GM18858 (cell line): ENCODE measurements around the gene SIGLEC11.
"Not testable (repeated sequence)": the region's sequence is repeated elsewhere in the genome, so short reads cannot be mapped to it uniquely, and the experiment has no call there.

ENCODE experiments used
- ATAC-seq: cut with Tn5 transposase; IDR thresholded peaks from one replicate; pipeline ENCODE4 v1.9.1; 2021; ENCODE audit not compliant: unreplicated experiment

Gene SIGLEC11

DNA sequence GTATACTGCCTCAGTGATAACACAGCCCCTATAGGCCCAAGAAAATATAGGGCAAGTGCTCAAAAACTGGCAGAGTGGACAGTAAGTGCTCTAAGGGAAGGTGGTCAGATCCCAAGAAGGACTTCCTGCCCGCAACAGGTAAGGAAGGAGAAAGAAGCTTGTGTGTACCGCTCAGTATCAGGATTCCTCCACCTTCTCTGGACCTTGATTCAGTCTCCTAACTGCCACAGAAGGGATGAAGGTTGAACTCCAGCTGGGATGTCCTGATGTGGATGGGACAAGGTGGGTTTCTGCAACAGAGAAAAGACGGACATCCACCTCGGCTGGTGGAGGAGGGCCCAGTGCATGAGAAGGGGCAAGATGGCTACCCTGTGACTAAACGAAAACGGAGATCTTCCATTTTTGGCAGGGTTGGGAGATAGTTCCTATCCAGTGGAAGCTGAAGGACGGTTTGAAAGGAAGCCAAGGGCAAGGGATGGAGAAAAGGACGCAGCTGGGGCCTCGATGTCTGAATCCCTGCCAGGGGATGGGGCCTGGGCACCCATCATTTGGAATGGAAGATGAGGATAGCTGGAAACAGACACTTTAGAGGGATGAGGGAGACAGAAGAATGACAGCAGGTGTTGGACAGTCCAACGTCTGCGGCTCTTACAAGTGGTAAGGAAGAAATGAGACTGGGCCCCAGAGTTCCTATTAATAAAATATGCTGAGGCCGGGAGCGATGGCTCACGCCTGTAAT lies 33.3 kb downstream of the SIGLEC11 start:
- no peak for ATAC-seq

DNA sequence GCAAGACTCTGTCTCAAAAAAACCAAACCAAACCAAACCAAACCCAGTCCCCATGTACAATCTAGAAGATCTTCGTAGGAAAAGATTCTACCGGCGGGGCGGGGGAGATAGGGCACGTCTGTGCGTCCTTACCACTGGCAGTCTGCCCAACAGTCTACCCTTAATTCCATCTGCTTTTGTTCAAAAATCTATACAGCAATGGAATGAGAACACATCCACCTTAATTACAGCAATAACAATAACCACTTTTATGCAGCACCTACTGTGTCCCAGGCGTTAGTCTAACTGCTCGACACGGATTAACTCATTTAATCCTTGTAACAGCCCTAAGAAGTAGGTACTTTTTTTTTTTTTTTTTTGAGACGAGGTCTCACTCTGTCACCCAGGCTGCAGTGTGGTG lies 34.5 kb downstream of the SIGLEC11 start:
- no peak for ATAC-seq

DNA sequence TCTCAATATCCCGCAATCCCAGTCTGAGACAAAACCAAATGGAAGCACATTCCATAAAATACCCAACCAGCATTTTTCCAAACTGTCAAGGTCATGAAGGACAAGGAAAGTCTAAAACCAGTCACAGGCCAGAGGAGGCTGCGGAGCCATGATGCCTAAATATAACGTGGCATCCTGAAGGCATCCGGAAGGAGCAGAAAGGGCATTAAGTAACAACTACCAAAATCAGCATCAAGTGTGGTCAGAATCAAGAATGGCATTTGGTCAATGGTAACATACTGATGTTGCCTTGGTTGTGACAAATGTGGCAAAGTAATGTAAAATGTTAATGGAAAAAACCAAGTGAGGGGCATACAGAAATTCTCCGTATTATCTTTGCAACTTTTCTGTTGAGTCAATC lies 35.5 kb downstream of the SIGLEC11 start:
- ATAC-seq, result no peak

DNA sequence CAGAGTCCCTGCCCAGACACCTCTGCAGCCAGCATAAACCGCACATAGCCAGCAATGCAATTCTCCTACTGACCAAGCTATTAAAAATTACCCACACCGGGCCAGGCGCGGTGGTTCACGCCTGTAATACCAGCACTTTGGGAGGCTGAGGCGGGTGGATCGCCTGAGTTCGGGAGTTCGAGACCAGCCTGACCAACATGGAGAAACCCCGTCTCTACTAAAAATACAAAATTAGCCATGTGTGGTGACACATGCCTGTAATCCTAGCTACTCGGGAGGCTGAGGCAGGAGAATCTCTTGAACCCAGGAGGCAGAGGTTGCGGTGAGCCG lies 36.1 kb downstream of the SIGLEC11 start:
- ATAC-seq, result not testable (repeated sequence)

DNA sequence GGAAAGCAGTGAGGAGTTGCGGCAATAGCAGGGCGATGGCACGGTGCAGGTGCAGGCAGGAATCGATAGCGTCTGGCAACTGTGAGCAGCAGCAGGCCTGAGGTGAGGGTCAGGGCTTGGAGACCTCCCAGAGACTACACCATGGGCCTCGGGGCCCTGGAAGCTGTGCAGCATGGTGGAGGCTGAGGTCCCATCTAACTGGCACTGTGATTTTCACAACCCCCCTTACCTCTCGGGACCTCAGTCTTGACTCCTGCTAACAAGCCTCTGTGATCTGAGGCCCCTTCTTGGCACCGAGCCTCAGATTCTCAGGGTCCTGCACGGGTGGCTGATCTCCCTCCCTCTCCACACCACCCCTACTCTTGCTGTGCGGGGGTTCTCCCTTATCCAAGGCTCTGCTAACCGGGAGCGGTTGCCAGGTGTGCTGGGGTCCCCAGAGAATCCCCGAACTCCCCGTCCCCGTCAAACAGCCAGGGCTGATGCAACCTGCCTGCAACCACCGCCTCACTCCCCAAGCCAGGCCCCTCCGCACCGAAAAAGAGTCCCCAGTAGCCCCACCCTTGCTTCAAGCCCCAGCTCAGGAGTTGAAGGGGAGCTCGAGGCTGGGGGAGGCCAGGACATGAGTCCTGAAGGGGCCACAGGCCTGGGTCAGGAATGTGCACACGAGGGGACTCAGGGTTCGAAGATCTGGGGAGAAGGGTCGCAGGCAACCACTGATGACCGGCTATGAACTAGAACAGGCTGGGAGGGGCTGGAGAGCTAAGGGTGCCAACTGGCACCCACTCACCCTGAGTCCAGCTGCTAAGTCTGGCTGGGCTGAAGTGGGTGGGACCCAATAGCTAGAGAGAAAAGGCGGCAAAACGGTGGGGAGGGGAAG lies 36.7 kb downstream of the SIGLEC11 start:
- no peak for ATAC-seq

DNA sequence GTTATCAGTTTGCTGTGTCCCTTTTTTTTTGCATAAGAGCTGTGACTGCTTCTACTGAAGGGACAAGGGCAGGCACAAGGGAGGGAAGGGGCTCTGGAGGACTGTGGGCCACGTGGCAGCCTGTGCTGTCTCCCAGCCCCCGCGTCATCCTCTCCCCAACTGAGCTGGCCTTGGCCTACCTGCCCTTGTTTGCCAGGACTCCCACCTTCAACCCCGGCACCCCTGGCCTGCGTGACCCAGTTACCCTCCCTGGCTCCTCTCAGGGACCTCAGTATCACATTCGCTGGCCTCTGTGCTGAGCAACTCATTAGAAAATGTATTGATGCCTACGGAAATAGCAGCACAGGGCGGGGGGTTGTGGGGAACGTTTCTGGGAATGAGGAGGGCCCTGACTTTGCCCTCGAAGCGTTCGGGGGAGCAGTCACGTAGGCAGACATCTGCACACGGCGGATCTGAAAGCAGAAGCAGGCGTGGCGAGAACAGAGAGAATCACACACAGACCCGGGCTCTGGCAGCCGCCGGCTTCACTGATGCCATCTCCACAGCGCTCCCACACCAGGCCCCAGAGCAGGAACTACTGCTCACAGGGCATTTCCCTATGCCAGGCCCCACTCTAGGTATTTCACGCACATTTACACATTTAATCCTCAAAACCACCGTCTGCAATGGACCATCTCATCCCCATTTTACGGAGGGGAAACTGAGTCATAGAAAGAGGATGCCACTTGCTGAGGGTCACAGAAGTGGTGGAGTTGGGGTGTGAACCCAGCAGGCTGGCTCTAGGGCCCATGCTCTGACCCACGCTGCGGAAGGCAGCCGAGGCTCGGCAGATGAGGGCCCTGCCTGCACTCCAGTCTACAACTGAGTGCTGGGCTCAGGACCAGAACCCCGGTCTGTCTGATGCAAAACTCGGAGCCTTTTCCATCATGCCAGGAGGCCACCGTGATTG lies 37.6 kb downstream of the SIGLEC11 start:
- no peak for ATAC-seq

DNA sequence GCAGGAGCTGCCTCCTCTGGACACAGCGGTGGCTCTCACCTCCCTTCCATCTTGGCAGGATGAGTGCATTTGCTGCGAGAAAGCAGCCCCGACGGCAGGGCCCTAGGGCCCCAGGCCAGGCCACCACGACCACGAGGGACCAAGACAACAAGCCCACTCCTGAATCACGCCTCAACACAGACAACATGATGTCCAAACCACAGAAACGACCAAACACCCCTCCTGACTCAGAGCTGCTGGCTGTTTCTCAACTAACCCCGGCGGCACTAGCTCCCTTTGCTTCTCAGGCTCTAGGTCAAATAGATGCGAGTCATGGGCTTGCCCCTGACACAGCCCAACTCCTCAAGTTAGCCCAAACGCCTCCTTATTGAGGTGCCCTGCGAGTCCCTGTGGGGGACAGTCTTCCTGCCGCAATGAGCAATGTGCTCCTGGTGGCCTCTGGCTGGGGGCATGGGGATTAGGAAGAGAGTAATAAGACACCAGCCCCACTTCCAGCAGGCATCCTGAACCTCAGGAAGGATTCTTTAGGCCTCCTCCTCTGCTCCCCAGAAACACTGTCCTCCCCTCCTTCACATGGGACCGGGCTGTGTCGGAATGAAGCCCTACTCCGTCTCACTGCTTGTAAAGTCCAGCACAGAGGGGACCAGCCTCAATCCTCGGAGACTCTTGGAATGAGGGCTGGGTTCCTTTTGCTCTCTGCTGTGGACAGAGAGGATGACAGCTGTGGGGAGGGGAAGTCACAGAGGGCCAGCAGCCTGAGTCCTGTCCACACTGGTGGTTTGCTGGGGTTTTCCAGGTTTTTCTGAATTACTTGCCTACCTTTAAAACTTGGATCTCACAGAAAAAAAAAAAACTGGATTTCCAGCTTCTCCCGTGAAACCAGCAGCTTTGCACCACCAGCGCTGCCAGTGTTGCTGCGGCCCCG lies 38.8 kb downstream of the SIGLEC11 start:
- ATAC-seq, result no peak

DNA sequence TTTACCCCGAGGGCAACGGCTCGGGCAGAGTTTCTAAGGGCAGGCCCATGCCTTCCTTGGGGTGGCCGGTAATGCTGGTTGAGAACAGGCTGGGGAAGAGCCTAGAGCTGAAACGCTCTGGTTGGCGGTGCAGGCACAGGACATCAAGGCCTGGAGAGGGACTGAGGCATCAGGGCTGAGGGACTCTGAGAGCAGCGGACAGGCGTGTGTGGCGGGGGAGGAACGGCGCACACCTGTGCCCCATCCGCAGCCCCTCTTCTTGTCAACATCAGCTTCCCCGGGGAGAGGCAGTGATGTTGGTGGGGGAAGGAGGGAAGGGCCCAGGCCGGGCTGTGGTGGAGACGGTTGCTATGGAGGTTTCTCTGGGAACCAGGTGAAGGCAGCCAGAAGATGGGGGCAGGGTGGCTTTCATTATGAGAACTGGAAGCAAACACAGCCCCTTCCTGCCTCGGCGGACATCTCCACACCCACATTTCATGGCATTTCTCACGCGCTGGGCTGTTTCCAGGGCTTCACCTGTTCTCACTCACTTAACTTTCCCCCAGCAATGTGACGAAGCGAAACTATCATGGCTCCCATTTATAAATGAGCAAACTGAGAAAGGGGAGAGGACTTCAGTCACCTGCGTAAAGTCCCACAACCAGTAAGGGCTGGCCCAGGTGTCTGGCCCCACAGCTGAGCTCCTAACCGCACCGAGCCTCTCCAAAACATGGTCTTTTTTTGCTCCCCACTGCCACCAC lies 40.2 kb downstream of the SIGLEC11 start:
- no peak for ATAC-seq

DNA sequence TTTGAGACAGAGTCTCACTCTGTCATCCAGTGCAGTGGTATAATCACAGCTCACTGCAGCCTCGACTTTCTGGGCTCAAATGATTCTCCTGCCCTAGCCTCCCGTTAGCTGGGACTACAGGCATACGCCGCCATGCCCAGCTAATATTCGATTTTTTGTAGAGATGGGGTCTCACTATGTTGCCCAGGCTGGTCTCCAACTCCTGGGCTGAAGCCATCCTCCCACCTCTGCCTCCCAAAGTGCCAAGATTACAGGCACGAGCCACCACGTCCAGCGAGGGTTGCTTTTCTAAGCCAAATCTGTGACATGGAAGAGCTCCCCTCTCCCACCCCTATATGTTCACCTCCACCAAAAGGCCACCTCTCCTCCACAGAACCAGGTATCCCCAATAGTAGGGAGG lies 42.9 kb downstream of the SIGLEC11 start:
- ATAC-seq, result no peak

DNA sequence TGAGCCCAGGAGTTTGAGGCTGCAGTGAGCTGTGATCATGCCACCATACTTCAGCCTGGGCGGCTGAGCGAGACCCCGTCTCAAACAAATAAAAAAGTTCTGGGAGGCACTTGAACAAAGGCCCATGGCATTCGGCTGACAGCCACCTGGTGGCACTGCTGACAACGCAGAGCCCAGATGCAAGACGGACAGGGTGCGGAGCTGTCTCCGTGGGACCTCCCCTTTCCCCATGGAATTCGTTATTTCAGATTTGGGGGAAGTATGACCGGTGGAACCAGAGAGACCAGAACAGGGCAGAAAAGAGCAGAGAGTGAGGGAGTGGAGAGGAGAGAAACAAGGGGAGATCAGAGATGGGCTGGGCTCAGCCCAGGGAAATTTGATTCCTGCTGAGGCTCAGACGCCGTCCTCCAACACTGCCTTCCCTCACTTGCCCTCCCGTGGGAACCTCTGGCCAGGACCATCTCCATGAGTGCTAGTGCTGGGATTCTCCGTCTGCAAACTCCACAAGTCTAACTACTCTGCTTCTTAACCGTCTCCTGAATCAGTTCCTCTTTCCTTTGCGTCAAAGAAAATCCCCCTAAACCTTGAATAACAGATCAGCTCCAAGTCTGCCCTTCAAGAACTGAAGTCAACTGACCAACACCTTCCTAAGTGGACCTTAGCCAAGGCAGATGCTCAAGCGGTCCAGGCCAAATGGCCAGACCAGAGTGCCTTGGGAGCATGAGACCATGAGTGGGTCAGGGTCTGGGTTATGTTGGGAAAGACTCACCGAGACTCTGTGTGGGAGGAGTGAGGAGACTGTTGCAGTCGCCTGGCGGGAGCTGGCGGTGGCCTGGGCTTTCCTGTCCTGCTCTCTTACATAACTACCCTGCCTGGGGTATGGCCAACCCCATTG lies 43.9 kb downstream of the SIGLEC11 start:
- no peak for ATAC-seq

DNA sequence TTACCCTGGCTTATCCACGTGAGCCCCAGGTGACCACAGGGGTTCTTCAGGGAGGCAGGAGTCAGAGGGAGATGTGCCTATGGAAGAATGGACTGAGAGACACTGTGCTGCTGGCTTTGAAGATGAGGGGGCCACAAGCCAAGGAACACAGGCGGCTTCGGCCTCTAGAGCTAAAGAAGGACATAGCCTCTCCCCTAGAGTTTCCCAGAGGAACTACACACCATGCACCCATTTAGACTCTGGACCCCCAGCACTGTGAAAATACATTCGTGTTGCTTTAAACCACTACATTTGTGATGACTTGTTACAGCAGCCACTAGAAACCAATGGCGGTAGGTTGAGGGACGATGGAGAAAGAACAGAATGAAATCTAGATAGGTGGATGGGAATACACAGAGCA lies 45.7 kb downstream of the SIGLEC11 start:
- ATAC-seq, result no peak

DNA sequence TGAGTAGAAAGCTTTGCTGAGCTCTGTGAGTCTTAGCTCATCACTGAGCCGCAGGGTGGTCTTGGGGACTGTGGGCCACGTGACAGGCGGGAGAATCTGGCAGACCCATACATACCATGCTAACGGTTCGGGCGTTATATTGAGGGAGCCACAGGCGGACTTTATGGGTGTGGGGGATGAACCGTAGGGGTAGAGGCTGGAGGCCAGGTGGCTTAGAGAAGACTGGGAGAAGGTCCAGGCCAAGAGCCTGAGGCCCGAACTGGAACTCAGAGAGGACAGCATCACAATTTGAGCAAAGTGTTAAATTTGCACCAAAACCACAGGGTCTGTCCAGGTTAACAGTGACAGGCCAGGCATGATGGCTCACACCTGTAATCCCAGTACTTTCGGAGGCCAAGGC lies 47.3 kb downstream of the SIGLEC11 start:
- ATAC-seq, result no peak

DNA sequence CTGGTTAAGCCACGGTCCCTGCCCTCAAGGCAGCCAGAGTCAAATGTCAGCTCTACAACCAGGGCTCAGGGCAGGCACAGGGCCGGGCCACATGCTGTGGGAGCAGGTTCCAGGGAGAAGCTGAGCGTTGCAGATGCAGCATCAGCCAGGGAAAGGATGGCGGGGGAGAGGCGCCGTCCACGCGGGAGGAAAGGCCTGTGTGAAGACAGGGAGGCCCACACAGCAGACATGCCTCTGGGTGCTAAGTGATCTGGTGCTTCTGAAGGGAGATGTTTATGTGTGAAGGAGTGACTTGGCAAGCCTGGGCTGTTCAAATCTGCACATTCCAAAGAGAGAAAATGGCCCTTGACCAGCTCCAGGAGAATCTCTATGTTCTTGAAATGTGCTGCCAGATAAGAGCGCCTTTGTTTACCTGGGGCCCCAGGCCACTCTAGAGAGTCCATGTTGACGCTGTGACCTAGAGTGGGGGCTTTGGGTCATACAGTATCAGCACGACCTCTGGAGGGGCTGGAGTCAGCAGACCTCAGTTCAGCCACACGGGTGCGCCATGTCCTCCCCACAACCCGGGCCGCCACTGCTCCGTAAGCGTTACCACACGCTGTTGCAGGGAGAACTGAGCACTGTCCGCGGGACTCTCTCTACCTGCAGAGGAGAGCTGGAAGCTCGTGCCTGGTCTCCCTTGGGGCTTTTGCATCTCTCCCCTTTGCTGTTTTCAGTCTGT lies 47.8 kb downstream of the SIGLEC11 start:
- ATAC-seq, result no peak

DNA sequence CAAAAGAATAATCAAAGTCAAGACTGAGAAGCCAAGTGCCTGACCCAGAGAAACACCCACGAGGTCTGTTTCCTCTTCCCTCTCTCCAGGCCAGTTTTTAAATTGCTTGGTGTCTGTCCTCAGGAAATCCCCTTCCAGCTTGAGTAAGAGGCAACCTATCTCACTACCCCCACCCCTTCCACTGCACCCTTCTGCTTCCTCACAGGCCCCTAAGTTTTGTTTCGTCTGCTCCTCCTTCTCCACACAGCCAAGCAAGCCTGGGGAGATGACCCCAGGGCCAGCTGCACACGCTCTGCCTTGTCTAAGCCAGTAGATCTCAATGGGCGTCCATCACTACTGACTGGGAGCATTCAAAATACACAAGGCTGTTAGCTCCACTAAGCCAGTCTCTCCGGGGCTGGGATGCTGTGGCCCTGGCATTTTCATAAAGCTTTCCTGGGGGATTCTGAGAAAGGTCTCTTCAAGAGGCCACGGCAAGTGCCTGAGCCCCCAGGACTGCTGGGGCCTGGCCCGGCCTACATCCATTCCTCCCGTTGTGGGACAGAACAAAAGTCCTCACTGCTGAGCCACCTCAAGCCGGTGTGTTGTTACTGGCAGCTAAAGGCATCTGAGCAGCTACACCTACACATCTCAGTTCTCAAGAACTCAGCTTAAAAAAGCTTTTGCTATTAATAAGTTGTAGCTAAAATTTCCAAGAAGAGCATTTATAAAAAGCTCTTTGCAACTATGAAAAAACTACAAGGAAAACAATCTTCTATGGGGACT lies 49.4 kb downstream of the SIGLEC11 start:
- no peak for ATAC-seq

DNA sequence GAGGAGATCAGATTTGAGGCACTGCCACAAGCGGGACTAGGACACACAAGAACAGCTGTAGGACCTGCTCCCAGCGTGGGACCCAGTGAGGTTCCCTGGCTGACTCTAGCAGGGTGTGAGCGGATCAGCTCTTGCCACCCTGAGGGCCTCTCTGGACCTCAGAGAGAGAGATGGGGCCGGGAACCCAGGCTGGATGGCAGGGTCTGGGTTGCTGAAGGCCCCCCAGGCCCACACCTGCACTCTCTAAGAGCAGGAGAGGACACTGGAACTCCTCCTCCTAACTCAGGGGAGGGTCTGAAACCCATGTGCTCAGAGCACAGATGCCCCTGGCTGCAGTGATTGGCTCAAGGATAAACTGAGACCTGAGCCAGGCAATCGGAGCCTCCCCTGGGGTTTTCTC lies 50.8 kb downstream of the SIGLEC11 start:
- no peak for ATAC-seq

DNA sequence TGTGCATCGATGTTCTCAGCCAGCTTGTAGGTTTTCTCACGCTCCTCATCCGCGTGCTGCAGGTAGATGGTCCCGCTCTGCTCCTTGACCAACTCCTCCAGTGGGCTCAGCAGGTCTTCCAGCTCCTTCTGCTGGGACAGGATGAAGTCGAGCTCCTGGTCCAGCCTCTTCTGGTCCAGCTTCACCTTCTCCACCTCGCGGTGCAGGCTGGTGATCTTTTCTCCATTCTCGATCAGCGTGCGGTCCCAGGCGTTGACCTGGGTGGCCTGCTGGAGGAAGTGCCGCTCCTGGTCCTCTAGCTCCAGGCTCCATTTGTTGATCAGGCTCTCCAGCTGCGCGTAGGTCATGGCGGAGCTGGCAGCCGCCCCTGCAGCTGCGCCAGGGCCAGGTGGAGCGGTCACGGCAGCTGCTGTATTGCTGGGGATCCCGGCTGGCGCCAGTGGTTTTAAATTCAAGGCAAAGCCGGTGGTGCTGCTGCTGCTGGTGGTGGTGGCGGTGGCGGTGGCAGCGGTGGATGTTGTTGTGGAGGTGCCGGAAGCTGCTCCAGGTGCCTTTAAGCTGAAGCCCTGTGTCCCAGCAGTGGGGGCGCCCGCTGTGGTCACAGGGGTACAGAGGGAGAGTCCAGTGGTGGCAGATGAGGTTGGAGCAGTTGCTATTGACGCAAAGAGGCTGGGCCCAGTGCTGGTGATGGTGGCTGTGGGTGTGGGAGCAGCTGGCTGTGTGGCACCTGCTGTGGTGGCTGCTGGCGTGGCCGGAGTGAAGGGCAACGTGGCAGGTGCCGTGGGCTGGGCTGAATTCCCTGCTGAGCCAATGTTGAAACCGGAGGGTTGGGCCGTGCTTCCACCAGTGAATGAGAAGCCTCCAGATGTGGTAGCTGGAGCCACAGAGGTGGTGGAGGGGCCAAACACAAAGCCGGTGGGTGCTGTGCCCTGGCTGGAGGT lies 52.2 kb downstream of the SIGLEC11 start:
- ATAC-seq, result no peak
